GM10266 (cell line): ENCODE data around the gene PBX1.

ENCODE experiments used
- DNase-seq: peaks from one replicate; pipeline ENCODE4 v3.0.0; 2012; ENCODE audit errors: extremely low spot score
- CTCF ChIP-seq: IDR thresholded peaks from 2 replicates; pipeline ENCODE4 v1.5.1; 2012; ENCODE audit warnings: mild to moderate bottlenecking, low read depth; ENCODE audit not compliant: control insufficient read depth, insufficient read depth; ENCODE audit errors: missing control alignments

PBX1 gene

GRCh38 chr1:164796916-164797315 lies 237.9 kb downstream of the PBX1 start:
- DNase-seq, result no peak
- no peak for TF ChIP-seq CTCF

- DNase-seq, result no peak
- TF ChIP-seq CTCF, result no peak
Observed at GRCh38 chr1:164801246-164801731, 242.3 kb downstream of the PBX1 start.

GRCh38 chr1:164801791-164802502 lies 243.0 kb downstream of the PBX1 start:
- no peak for DNase-seq
- TF ChIP-seq CTCF, result no peak

- DNase-seq, result no peak
- no peak for TF ChIP-seq CTCF
Observed at GRCh38 chr1:164802529-164803282, 243.7 kb downstream of the PBX1 start.

DNA sequence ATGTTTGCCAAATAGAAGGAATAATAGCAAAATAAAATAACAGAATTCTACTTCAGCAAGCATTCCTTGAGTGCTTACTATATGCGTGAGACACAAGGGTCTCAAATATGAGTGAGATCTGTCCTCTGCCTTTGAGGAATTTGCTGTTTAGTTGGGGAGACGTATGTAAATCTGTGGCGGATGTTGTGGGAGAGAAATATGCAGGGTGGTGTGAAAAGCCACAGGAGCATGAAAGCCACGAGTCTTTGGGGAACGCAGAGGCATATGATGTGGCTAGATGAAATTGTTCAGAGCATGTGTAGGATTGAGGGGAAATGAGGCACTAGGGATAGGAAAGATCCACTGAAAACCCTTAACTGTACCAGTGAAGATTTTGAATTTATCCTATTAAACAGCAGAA lies 244.4 kb downstream of the PBX1 start:
- TF ChIP-seq CTCF, result no peak
- DNase-seq, result no peak

- DNase-seq, result no peak
Observed at GRCh38 chr1:164804366-164804765, 245.4 kb downstream of the PBX1 start.

More at GRCh38 chr1:164804366-164804765, 245.4 kb downstream of the PBX1 start:
- TF ChIP-seq CTCF, result no peak
